ENCODE results near the gene SART1.

Gene SART1

DNA sequence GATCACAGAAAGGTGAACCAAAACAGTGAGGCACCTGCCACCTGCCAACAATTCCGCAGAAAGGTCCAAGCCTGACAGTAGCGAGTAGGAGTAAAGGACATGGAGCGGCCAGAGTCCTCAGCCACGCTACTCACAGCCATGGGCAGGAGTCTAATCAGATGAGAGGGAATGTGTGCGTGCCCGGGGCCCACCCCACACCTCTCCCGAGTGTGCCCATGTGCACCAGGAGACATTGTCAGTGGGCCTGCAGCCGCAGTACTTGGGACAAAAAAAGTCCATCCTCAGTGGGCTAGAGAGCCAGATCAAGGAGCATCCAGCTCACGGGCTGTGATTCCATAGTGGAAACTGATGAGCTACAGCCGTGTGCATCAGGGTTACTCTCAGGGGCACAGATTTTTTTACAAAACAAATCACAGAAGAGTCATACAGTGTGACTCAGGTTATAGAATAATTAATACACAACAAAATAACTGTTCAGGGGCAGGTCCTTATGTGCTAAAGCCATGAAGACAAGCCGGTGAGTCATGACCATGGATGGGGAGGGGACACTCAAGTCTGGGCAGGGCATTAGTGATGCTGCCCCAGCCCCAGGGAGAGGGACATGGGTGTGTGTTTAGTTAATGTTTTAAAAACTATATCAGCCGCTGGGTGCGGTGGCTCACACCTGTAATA, 12.0 kb downstream of the SART1 start:
- no peak for DNase-seq (ENCODE audit: low read depth)
- no peak overlapping the region for H3K4me3 ChIP-seq (ENCODE audit: low read depth, low read length)
- TF ChIP-seq POLR2A (IDR thresholded peaks at IDR 0.05; ENCODE audit: extremely low read depth, insufficient read length): no peak
- no peak for TF ChIP-seq MYC (IDR thresholded peaks at IDR 0.05; ENCODE audit: low read depth, low read length)
- no peak for TF ChIP-seq MAX (IDR thresholded peaks at IDR 0.05; ENCODE audit: low read depth, low read length)
- no peak for TF ChIP-seq CTCF (IDR thresholded peaks at IDR 0.05; ENCODE audit: low read depth, low read length)

GRCh38 chr11:65975771-65976170, 14.2 kb downstream of the SART1 start:
- DNase-seq (ENCODE audit: low read depth): no peak
- TF ChIP-seq CTCF (IDR thresholded peaks at IDR 0.05; ENCODE audit: low read depth, low read length): no peak
- TF ChIP-seq MAX (IDR thresholded peaks at IDR 0.05; ENCODE audit: low read depth, low read length): no peak
- TF ChIP-seq MYC (IDR thresholded peaks at IDR 0.05; ENCODE audit: low read depth, low read length): no peak
- no peak for TF ChIP-seq POLR2A (IDR thresholded peaks at IDR 0.05; ENCODE audit: extremely low read depth, insufficient read length)
- H3K4me3 ChIP-seq (ENCODE audit: low read depth, low read length): no peak overlapping the region

GRCh38 chr11:65976216-65977176, 15.0 kb downstream of the SART1 start:
- TF ChIP-seq MYC (IDR thresholded peaks at IDR 0.05; ENCODE audit: low read depth, low read length): no peak
- no peak for TF ChIP-seq POLR2A (IDR thresholded peaks at IDR 0.05; ENCODE audit: extremely low read depth, insufficient read length)
- TF ChIP-seq CTCF (IDR thresholded peaks at IDR 0.05; ENCODE audit: low read depth, low read length): no peak
- no peak for TF ChIP-seq MAX (IDR thresholded peaks at IDR 0.05; ENCODE audit: low read depth, low read length)
- no peak overlapping the region for H3K4me3 ChIP-seq (ENCODE audit: low read depth, low read length)
- DNase-seq (ENCODE audit: low read depth): no peak

GRCh38 chr11:65977621-65978390, 16.3 kb downstream of the SART1 start:
- no peak overlapping the region for H3K4me3 ChIP-seq (ENCODE audit: low read depth, low read length)
- TF ChIP-seq MYC (IDR thresholded peaks at IDR 0.05; ENCODE audit: low read depth, low read length) (no peak), CTCF (IDR thresholded peaks at IDR 0.05; ENCODE audit: low read depth, low read length) (no peak), MAX (IDR thresholded peaks at IDR 0.05; ENCODE audit: low read depth, low read length) (no peak), POLR2A (IDR thresholded peaks at IDR 0.05; ENCODE audit: extremely low read depth, insufficient read length) (no peak)
- no peak for DNase-seq (ENCODE audit: low read depth)

DNA sequence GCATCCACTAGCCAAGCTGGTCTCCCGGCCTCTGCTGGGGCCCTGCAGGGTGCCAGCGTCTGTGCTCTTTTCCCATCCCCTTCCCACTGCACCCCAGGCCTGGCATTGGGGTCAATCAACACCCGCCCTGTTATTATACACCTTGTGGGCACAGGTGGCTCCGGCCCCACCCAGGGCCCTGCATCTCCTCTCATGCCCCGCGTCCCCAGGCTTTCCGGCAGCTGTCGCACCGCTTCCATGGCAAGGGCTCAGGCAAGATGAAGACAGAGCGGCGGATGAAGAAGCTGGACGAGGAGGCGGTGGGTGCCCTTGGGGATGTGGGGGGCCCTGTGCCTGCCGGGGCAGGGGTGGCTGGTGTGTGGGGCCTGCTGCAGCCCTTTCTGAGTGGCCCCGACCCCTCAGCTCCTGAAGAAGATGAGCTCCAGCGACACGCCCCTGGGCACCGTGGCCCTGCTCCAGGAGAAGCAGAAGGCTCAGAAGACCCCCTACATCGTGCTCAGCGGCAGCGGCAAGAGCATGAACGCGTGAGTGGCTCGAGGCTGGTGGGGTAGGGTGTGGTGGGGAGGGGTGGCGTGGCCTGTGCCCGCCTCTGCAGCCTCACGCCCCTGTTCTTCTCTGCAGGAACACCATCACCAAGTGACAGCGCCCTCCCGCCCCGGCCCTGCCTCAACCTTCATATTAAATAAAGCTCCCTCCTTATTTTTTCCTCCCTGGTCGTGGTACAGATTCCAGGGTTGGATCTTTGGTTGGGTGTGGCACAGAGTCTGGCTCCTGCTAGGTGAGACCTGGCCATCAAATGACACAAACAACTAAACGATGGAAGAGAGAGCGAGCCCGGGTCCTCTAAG, 17.1 kb downstream of the SART1 start:
- DNase-seq (ENCODE audit: low read depth): no peak
- TF ChIP-seq CTCF (IDR thresholded peaks at IDR 0.05; ENCODE audit: low read depth, low read length): no peak
- TF ChIP-seq POLR2A (IDR thresholded peaks at IDR 0.05; ENCODE audit: extremely low read depth, insufficient read length): no peak
- no peak for TF ChIP-seq MAX (IDR thresholded peaks at IDR 0.05; ENCODE audit: low read depth, low read length)
- no peak for TF ChIP-seq MYC (IDR thresholded peaks at IDR 0.05; ENCODE audit: low read depth, low read length)
- H3K4me3 ChIP-seq (ENCODE audit: low read depth, low read length): no peak overlapping the region

All from NB4 (cell line).